ENCODE results near the gene EXOSC2. TPM values are rescaled to one million over a fixed set of nuclear protein-coding genes. Genes with fewer than 3 reads are reported as not detected.

Gene EXOSC2, protein sequence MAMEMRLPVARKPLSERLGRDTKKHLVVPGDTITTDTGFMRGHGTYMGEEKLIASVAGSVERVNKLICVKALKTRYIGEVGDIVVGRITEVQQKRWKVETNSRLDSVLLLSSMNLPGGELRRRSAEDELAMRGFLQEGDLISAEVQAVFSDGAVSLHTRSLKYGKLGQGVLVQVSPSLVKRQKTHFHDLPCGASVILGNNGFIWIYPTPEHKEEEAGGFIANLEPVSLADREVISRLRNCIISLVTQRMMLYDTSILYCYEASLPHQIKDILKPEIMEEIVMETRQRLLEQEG
- 53.5 TPM for total RNA-seq

DNA sequence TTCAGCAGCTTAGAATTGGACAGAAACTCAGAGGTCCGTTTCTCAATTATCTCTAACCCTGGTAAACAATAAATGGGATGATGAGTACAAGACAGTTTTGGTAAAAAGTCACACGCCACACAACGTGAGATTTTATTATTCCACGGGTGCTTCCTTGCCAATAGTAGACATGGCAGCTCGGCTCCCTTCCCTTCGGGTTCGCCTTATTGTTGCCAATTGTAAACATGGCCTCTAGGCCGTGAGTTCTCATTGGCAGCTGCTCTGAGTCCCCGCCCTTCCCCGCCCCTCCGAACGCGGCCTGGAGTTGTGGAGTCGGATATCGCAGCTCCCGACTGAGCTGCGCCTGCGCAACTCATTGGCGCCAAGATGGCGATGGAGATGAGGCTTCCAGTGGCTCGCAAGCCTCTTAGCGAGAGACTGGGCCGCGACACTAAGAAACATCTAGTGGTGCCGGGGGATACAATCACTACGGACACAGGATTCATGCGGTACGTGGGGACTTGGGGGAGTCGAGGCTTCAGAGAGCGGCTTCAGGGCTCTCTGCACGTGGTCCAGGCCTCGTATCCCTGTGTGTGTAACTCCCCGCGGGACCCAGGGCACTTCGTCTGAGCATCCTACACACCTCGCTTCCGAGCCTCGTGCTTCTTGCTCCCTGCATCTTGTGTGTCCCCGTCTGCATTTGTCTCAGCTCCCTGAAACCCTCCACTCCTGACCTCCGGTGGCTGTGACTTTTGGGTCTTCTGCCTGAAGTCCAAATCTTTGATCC is at the start of gene EXOSC2:
Gene EXOSC2, plus strand, starts transcription at position 355 of the 766 bp plus-strand sequence. Its CDS starts 12 bp downstream, at position 367.
- DNase-seq: peak; percentile 97

DNA sequence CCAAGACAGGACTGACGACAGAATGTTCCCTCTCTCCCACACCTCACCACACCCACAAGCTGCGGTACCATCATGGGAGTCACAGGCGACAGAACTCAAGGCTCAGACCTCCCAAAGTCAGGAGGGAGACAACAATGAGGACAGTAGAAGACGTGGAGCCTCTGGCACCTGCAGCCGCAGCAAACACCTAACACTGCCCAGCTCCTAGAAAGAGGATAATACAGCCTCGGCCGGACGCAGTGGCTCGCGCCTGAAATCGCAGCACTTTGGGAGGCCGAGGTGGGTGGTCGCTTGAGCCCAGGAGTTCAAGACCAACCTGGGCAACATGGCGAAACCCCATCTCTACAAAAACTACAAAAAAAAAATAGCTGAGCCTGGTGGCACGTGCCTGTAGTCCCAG is 42.4 kb upstream of the EXOSC2 start:
- no peak for DNase-seq

- no peak for DNase-seq
These were observed 41.8 kb upstream of the EXOSC2 start for GRCh38 chr9:130651752-130652151.

DNA sequence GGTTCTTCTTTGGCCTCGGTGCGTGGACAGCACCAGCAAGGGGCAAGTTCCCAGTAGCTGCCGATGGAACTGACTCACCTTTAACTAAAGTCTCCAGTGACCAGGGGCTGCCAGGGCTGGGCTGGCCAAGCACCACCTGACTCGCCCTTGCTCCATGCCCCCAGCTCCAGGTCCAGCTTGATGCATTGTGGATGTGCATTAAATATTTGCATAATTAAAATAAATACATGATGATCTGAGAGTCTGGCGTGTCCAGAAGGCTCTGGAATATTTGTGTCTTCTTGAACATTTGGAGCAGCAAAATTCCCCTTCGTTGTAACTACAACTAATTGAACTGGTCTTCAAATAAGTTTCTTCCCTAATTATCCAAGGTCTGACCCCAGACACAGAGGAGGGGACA is 38.7 kb upstream of the EXOSC2 start:
- DNase-seq: no peak

DNA sequence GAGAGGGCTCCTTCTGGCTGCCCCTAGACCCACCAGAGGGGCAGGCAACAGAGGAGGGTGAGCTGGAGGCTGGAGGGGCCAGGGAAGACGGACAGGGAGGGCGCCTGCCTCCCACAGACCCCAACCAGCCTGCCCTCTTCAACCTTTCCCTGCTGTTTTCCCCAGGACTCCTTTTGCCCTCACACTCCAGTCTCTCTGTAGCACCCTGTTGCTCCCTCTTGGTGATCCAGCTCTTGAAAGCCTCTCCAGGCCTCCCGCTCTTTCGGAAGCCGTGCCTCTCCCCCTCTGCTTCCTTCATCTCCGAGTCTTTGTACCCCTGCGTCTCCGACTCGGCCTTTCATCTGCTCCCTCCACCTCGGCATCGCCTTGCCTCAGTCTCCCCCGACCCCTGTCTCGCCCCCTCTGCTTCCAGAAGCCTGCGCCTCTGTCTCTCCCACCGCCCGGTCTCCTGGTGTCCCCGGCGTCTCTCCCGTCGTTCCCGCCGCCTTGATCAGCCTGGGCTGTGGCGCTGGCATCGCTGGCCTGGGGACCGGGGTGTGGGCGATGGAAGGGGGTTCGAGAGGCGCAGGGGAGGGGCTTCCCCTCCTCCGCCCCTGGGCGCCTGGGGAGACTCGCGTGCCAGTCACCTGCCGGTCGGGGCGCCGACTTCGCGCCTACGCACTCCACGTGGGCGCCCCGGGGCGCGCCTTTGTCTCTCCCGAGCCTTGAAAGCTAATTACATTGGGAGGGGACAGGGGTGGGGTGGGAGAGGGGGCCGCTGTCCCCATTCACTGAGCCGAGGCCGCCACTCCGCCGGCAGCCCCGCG is 34.5 kb upstream of the EXOSC2 start:
- DNase-seq: no peak

GRCh38 chr9:130659699-130660248 is 33.8 kb upstream of the EXOSC2 start:
- no peak for DNase-seq

DNA sequence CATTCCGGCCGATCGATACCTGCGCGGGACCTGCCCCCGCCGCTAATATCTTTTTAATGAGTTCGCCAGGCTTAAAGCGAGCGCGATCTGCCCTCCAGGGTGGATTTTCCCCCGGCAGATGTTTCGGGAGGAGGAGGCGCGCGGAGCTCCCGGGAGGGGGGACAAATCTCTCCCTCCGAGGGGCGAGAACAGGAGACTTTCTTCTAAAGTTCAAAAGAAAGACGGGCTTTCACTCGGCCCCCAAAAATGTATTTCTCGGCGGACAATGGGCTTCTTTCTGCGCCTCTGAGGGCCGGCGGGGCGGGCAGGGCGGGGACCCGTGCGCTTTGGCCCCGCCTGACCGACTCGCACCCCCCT is 33.3 kb upstream of the EXOSC2 start:
- no peak for DNase-seq

- DNase-seq: no peak
These were observed 32.7 kb upstream of the EXOSC2 start for GRCh38 chr9:130660683-130661450.

- no peak for DNase-seq
These were observed 32.0 kb upstream of the EXOSC2 start for GRCh38 chr9:130661451-130662098.

DNA sequence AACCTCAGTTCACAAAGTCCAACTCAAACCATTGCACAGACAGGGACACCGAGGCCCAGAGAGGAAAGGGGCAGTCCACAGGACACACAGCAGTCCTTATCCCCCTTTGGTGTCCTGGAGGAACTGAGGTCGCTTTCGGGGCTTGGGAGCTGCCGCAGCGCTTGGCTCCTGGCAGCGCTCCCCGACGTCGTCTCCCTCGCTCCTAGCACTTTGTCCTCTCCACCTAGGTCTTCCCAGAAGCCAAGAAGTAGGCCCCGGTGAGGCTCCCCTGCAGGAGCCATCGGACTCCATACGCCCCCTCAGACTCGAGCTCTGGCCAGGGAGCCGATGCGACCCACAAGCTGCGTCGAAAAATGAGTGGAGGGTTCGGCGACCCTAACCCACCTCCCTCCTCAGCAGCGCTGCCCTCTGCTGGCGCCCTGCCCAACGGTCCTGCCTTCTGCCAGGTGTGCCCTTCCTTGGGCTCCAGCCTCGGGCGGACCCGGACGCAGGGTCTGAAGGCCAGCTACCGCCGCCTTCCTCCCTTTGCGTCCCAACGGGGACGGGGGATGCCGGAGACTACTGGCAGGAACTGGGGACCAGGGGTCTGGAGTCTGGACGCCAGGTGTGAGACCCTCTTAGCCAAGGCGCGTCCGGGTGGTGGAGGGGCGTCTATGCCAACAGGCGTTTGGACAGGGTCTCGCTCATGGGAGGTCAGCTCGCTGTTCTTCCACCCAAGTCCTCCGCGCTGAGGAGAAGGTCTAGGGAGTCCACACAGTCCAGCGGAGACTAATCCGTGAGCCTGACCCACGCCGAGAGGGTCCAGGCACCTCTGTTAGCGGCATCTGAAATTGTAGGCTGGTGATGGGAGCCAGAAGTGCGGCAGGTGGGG is 31.2 kb upstream of the EXOSC2 start:
- no peak for DNase-seq

- no peak for DNase-seq
These were observed 30.7 kb upstream of the EXOSC2 start for GRCh38 chr9:130662970-130663257.

GRCh38 chr9:130663258-130663976 is 30.2 kb upstream of the EXOSC2 start:
- no peak for DNase-seq

GRCh38 chr9:130663977-130664250 is 29.7 kb upstream of the EXOSC2 start:
- DNase-seq: no peak

DNA sequence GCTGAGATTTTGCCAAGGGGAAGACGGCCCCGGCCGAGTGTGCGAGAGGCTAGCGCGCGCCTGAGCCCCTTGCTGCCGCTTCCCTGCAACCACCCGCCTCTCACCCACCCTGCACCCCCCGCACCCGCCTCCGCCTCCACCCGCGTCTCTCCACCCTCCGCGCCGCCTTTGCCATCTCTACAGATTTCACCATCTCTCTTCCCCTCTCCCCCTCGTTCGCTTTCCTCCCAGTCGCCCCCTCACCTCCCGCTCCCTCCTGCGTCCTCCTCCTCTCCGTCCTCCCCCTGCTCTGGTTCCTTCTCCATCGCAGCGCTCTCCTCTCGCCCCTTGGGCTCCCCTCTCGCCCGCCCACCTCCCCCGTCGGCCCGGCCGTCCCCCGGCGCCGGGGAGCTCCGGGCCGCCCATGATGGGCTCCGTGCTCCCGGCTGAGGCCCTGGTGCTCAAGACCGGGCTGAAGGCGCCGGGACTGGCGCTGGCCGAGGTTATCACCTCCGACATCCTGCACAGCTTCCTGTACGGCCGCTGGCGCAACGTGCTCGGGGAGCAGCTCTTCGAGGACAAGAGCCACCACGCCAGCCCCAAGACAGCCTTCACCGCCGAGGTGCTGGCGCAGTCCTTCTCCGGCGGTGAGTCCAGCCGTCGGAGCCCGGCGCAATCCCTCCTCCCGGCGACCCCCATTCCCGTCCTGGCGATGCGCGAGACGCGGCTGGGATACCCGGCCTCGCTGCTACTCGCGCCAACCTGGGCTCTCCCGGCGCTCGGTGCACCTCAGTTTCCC is 29.1 kb upstream of the EXOSC2 start, which contains the start of gene PRDM12:
Gene PRDM12, plus strand, starts transcription at position 344 of the 778 bp plus-strand sequence. Its CDS starts 60 bp downstream, at position 404.
- DNase-seq: no peak

DNA sequence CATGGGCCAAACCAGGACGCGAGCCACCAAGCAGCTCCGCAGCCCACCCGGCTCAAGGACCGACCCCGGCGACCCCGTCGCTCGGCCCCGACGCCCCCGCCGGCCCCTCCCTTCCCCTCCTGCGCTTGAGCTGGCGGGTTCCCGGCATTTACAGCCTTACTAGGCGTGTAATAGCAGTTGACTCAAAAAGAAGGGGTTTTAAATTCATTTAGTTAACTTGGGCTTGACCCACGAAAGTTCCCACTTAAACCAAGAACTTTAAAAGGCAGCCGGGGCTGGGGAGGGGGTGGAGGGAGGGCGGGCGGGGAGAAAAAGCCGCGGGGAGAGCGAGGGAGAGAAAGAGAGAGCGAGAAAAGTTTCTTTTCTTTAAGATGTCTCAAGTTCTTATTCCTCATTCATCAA is 28.6 kb upstream of the EXOSC2 start:
- DNase-seq: no peak

DNA sequence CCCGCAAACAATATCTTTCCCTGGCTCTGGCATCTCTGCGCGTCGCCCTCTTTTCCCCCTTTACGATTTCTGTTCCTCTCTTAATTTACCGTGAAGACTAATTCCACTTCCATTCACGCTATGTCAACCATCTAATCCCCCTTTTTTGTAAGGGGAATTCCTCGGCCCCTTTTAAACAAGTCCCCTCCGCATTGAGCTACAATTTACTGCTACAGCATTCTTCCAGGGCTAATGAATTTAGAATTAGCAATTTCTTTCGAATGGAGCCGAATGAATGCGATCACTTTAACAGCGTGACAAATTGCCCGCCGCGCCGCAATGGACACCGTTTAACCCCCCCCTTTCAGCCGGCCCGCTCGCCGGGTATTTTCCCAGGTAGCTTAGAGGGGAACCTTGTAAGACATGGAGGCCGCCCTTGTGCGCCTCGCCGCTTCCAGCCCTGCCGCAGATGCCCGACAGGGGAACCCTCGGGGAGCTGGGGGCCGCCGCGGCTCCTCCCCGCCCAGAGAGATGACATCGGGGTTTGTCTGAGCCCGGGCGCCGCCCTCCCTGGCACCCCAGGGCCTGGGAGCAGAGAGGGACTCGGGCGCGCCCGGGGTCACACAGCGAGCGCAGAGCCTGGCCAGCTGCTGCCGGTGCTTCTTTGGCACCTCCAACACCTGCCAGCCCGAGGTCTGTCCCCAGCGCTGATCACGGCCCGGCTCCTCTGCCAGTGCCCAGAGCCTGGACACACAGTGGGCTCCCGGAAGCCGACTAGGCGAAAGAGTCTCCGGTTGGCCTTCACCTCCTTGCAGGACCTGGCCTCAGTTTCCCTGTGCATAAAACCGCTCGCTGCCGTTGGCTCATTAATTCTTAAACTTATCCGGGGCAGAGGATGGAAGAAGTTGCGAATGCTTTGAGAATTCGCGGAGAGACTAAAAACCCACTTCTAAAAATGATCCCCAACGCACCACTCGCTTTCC is 27.9 kb upstream of the EXOSC2 start:
- no peak for DNase-seq

DNA sequence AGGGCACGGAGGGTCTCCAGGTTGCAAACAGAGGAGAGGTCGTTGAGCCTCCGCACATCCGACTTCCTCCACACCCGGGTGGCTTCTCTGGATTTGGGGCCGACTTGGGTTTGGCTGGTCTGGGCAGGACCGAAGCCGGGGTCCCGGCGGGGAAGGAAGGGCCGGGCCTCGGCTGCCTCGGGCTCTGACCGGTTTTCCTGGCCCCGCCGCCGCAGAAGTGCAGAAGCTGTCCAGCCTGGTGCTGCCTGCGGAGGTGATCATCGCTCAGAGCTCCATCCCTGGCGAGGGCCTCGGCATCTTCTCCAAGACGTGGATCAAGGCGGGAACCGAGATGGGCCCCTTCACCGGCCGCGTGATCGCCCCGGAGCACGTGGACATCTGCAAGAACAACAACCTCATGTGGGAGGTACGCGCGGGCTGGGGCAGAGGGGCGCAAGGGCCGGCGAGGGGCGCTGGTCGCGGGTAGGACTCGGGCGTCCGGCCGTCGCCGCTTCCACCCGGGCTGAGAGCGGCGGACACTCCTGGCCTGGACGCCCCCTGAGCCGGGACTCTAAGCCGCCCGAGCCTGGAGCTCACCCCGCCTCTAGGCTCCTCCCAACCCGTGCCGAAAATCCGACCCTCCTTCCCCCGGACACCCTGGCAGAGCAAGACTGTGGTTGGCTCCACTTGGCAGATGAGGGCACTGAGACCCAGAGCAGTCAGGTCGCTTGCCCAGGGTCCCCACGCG is 27.0 kb upstream of the EXOSC2 start:
- DNase-seq: no peak

DNA sequence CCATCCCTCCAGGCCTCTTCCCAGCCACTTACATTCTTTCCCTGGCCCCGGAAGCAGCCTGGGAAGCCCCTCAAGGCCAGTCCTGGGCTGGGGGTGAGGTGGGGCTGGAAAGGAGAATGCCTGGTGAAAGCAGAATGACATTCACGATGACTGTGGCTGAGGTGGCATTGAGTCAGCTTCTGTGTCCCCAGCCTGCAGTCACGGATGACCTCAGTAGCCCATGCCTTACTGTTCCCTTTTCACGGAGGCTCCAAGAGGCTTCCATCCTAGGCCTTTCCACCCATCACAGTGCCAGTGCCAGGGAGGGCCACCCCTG is 26.5 kb upstream of the EXOSC2 start:
- DNase-seq: no peak
